NCI-H2227 (cell line): ENCODE data around the gene MBD6.
"Not testable (repeated sequence)": the region's sequence is repeated elsewhere in the genome, so short reads cannot be mapped to it uniquely, and the experiment has no call there.

Experiments used
- DNase-seq: peaks from one replicate; lab custom pipeline; 2025; ENCODE audit not compliant: unreplicated experiment; lab: John Stamatoyannopoulos, UW

The MBD6 gene

GRCh38 chr12:57547288-57548012, 24.8 kb downstream of the MBD6 start:
- no peak for DNase-seq

- DNase-seq = no peak
Measured at GRCh38 chr12:57548013-57548315, 25.3 kb downstream of the MBD6 start.

- DNase-seq = no peak
Measured at GRCh38 chr12:57548488-57548887, 25.9 kb downstream of the MBD6 start.

- no peak for DNase-seq
Measured at GRCh38 chr12:57549203-57549908, 26.7 kb downstream of the MBD6 start.

- DNase-seq = peak; percentile 80
Measured at GRCh38 chr12:57549909-57550640, 27.5 kb downstream of the MBD6 start, which contains the start of gene KIF5A. Gene KIF5A, plus strand, starts transcription at chr12:57550044. Its CDS starts 228 bp downstream, at chr12:57550272.

GRCh38 chr12:57550641-57551549, 28.3 kb downstream of the MBD6 start:
- no peak for DNase-seq

- DNase-seq = no peak
Measured at GRCh38 chr12:57551637-57552305, 29.1 kb downstream of the MBD6 start.

GRCh38 chr12:57552306-57552651, 29.7 kb downstream of the MBD6 start:
- DNase-seq = no peak

- no peak for DNase-seq
Measured at GRCh38 chr12:57552835-57553313, 30.2 kb downstream of the MBD6 start.

- DNase-seq = peak; percentile 37
Measured at GRCh38 chr12:57553343-57554202, 30.9 kb downstream of the MBD6 start.

GRCh38 chr12:57554453-57554852, 31.8 kb downstream of the MBD6 start:
- DNase-seq = no peak

GRCh38 chr12:57554897-57555296, 32.3 kb downstream of the MBD6 start:
- DNase-seq = no peak

GRCh38 chr12:57558864-57559263, 36.2 kb downstream of the MBD6 start:
- no peak for DNase-seq

- DNase-seq = no peak
Measured at GRCh38 chr12:57560516-57560915, 37.9 kb downstream of the MBD6 start.

- DNase-seq = not testable (repeated sequence)
Measured at GRCh38 chr12:57561117-57561516, 38.5 kb downstream of the MBD6 start.

- no peak for DNase-seq
Measured at GRCh38 chr12:57563358-57563757, 40.7 kb downstream of the MBD6 start.

- no peak for DNase-seq
Measured at GRCh38 chr12:57564178-57564740, 41.6 kb downstream of the MBD6 start.

GRCh38 chr12:57568838-57569237, 46.2 kb downstream of the MBD6 start:
- no peak for DNase-seq

GRCh38 chr12:57569858-57570257, 47.2 kb downstream of the MBD6 start:
- no peak for DNase-seq
